ENCODE data around the gene POLE2.
"Not testable (repeated sequence)": the region's sequence is repeated elsewhere in the genome, so short reads cannot be mapped to it uniquely, and the experiment has no call there.

POLE2 gene

DNA sequence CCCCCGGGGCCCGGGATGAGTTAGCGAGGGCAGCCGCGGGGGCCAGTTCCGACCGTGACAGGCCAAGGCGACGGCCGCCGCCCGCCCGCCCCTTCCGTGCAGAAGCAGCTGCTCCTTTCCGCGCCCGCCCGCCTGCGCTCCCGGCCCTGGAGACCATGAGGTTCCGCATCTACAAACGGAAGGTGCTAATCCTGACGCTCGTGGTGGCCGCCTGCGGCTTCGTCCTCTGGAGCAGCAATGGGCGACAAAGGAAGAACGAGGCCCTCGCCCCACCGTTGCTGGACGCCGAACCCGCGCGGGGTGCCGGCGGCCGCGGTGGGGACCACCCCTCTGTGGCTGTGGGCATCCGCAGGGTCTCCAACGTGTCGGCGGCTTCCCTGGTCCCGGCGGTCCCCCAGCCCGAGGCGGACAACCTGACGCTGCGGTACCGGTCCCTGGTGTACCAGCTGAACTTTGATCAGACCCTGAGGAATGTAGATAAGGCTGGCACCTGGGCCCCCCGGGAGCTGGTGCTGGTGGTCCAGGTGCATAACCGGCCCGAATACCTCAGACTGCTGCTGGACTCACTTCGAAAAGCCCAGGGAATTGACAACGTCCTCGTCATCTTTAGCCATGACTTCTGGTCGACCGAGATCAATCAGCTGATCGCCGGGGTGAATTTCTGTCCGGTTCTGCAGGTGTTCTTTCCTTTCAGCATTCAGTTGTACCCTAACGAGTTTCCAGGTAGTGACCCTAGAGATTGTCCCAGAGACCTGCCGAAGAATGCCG, 66.7 kb downstream of the POLE2 start:
- DNase-seq (ENCODE audit: low read depth) = no peak

DNA sequence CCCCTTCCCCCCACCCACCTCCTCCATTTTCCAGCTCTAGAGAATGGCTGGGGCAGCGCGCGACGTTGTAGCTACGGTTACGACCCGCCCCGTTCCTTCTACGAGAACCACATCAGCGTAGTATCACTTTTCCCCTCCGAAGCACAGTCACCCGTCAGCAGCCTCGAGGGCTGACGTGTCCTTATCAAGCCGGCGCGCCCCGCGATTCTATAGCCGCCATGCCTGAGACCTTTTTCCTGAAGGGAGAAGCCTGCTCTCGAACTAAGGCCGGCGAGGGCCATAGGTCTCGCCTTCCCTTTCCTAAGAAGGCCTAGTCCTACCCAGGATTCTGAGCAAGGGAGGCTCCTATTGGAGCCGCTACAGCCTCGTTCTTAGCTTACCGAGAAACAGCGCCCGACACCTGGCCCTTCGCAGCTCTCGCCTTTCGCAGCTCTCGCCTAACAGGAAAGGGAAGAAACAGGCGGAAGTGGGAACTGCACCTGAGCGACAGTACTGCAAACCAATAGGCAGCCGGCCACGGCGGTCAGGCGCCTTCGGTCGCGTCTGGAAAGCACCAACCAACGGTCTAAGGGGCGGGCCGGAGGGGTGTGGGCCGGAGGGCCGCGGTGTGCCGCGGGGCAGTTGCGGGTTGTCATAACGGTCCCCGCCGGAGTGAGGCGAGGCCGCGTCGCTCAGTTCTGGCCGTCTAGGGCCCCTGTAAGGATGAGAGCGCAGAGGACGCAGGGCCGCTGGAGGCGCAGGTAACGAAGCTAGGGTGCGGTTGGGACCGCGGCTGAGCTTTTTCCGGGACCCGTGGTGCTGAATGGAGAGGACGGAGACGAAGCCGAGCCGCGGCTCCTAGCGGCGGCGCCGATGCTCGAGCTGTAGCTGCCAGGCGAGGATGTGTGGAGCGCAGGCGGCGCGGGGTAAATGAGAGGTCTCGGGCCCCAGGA, 67.6 kb downstream of the POLE2 start, which contains the start of the genes MGAT2 and RPL36AL:
Gene MGAT2 (plus strand): TSS at position 618 of the 932 bp plus-strand sequence. CDS start 470 bp downstream, outside the sequence.
Gene RPL36AL (minus strand): TSS at position 445 of the 932 bp plus-strand sequence. CDS start 1,522 bp downstream, outside the sequence.
- H3K4me3 ChIP-seq (ENCODE audit: low read depth, low read length) = peak within 1 kb of the TSS; percentile 94
- DNase-seq (ENCODE audit: low read depth) = peak; percentile 97

More for the DNA sequence above, 66.7 kb downstream of the POLE2 start:
- H3K4me3 ChIP-seq (ENCODE audit: low read depth, low read length) = peak overlapping the region; percentile 94

DNA sequence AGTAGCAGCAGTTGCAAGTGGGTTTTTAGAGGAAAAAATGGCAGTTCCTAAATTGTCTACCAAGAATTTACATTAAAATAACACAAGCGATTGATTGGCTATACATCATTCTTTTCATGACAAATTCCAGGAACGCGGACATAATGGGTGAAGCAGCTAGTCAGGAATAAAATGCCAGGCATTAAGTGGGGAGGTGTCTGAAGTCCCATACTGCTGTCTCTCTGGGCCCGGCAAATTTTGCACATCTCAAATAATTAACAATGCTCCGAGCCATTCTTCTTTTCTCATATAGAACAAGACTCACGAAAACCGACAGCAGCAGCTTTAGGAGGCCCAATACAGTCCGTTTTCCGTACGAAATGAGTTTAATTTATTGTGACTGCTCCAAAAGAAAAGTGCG, 68.3 kb downstream of the POLE2 start:
- H3K4me3 ChIP-seq (ENCODE audit: low read depth, low read length) = peak overlapping the region; percentile 94
- DNase-seq (ENCODE audit: low read depth) = no peak

DNA sequence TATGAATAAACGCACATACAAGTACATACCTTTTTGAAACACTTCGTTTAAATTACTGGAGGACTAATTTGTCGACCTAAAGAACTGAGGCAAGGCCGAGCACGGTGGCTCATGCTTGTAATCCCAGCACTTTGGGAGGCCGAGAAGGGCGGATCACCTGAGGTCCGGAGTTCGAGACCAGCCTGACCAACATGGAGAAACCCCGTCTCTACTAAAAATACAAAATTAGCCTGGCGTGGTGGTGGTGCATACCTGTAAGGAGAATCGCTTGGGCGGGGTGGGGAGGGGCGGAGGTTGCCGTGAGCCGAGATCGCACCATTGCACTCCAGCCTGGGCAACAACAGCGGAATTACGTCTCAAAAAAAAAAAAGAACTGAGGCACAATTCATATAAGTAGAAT, 68.7 kb downstream of the POLE2 start:
- H3K4me3 ChIP-seq (ENCODE audit: low read depth, low read length) = peak overlapping the region; percentile 94
- not testable (repeated sequence) for DNase-seq (ENCODE audit: low read depth)

DNA sequence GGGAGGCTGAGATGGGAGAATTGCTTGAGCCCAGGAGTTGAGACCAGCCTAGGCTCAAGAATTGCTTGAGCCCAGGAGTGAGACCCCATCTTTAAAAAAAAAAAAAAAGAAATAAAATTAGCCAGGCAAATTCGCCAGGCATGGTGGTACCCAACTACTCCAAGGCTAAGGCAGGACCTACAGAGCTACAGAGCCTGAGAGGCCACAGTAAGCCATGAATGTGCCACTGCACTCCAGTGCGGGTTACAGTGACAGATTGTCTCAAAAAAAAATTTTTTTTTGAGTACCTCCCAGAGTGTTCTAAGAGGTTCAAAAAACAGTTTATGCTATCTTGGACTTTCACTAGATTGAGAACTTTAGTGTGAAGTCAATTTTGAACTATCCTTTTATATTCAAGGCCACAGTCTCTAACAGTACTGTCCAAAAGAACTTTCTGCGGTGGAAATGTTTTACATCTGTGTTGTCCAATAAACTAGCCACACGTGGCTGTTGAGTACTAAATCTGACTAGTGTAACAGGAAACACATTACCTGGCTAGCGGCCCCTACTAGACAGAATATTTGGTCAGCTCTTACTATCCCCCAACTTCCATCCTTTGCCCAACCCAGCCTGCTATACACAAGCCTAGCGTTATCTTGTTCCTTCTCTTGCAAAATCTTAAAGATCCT, 70.0 kb downstream of the POLE2 start:
- no peak overlapping the region for H3K4me3 ChIP-seq (ENCODE audit: low read depth, low read length)
- DNase-seq (ENCODE audit: low read depth) = no peak

DNA sequence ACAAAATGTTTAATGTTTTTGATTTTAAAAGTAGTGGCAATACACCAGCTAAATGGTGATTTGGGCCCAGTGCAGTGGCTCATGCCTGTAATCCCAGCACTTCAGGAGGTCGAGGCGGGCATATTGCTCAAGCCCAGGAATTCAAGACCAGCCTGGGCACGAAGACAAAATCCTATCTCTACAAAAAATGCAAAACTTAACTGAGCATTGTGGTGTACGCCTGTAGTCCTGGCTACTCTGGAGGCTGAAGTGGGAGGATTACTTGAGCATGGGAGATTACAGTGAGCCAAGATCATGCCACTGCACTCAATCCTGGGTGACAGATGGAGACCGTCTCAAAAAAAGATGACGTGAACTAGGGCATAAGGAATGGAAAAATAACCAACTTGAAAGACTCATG, 72.2 kb downstream of the POLE2 start:
- H3K4me3 ChIP-seq (ENCODE audit: low read depth, low read length) = no peak overlapping the region
- DNase-seq (ENCODE audit: low read depth) = no peak

DNA sequence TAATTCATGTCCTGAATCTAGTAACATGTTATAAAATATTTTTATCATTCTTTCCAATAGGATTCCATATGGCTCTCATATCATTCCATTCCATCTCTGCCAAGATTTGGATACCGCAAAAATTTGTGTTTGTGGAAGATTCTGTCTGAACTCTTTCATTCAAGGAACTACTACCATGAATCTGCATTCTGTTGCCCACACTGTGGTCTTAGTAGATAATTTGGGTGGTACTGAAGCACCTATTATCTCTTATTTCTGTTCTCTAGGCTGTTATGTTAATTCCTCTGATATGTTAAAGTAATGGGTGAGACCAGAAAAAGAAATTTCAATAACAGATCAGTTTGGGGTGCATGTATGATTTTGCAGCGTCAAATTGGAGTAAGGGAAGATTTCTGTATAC, 73.8 kb downstream of the POLE2 start:
- no peak for DNase-seq (ENCODE audit: low read depth)
- H3K4me3 ChIP-seq (ENCODE audit: low read depth, low read length) = no peak overlapping the region

DNA sequence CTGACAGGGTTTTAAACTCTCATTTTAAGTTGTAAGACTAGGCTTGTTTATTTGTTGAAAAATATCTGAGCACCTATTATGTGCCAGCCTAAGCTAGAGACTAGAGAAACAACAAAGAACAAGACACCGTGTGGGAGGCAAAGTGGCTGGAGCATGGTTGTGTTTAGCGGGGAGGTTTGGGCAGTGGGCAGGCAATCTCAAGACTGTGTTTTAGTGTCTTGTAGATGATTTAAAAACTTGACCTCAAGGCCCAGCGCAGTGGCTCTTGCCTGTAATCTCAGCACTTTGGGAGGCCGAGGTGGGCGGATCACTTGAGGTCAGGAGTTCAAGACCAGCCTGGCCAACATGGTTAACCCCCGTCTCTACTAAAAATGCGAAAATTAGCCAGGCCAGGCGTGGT, 75.3 kb downstream of the POLE2 start:
- no peak for DNase-seq (ENCODE audit: low read depth)
- H3K4me3 ChIP-seq (ENCODE audit: low read depth, low read length) = no peak overlapping the region

DNA sequence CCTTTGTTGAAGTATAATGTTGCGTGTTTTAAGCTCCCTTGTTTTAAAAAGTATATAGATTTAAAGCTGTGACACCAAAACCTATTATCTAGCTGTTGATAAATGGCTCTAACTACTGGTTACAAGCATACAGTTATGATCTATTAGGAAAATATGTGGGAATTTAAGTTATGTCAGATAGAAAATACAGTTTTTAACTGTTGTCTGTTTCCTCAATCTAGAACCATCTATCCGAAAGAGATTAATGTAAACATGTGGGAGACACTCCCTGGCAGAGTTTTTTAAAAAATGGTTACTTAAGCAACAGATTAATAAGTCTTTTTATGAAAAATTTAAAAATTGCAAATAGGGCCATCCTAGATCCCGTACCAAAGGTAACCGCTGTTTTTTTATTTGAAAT, 75.8 kb downstream of the POLE2 start:
- H3K4me3 ChIP-seq (ENCODE audit: low read depth, low read length) = no peak overlapping the region
- DNase-seq (ENCODE audit: low read depth) = no peak

DNA sequence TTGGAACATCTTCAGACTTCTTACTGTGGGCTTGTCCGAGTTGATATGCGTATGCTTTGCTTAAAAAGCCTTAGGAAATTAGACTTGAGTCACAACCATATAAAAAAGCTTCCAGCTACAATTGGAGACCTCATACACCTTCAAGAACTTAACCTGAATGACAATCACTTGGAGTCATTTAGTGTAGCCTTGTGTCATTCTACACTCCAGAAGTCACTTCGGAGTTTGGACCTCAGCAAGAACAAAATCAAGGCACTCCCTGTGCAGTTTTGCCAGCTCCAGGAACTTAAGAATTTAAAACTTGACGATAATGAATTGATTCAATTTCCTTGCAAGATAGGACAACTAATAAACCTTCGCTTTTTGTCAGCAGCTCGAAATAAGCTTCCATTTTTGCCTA, 80.4 kb downstream of the POLE2 start:
- H3K4me3 ChIP-seq (ENCODE audit: low read depth, low read length) = no peak overlapping the region
- no peak for DNase-seq (ENCODE audit: low read depth)

DNA sequence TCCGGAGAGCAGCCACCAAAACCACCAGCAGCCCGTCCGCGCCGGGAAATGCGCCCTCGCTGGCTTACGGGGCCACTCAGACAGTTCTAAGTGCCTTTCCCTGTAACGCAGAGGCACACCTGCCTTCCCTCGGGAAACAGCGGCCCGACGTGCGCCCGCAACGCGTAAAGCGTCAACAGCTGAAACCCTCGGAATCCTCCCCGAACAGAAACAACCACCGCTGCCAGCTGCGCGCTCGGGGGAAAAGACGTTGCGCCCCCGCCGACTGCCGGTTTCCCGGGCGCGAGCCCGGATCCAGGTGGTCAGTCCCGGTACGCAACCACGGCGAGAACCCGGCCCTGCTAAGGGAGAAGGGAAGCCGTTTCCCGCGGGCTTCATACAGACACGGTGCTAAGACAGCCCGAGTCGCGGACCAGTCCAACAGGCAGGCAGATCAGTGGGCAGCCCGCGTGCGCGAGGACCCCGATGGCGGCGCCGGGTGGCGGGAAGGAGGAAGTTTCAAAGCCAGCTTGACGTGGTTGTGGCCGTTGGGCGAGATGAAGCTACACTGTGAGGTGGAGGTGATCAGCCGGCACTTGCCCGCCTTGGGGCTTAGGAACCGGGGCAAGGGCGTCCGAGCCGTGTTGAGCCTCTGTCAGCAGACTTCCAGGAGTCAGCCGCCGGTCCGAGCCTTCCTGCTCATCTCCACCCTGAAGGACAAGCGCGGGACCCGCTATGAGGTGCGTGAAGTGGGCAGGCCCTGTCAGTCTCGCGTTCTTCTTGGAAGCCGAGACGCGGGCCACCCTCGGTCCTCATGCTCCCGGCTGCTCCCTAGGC, 89.3 kb downstream of the POLE2 start, which contains the start of gene LRR1:
Gene LRR1 (plus strand): TSS at position 456 of the 816 bp plus-strand sequence. CDS start 81 bp downstream, at position 537.
- DNase-seq (ENCODE audit: low read depth) = peak; percentile 59
- peak within 1 kb of the TSS; percentile 95 for H3K4me3 ChIP-seq (ENCODE audit: low read depth, low read length)

DNA sequence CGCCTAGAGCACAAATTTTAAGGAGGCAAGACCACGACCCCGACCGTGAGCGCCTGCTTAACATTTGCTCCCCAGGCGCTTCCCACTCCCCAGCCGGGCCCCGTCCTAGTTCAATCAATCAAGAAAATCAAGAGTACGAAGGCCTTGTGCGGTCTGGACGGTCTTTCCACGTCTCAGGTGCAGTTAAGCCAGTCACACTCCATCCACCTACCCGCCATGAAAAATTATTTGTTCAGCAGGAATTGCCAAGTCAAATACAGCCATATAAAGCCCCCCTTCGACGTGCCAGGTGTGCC, 89.9 kb downstream of the POLE2 start:
- no peak for DNase-seq (ENCODE audit: low read depth)
- H3K4me3 ChIP-seq (ENCODE audit: low read depth, low read length) = peak overlapping the region; percentile 95

DNA sequence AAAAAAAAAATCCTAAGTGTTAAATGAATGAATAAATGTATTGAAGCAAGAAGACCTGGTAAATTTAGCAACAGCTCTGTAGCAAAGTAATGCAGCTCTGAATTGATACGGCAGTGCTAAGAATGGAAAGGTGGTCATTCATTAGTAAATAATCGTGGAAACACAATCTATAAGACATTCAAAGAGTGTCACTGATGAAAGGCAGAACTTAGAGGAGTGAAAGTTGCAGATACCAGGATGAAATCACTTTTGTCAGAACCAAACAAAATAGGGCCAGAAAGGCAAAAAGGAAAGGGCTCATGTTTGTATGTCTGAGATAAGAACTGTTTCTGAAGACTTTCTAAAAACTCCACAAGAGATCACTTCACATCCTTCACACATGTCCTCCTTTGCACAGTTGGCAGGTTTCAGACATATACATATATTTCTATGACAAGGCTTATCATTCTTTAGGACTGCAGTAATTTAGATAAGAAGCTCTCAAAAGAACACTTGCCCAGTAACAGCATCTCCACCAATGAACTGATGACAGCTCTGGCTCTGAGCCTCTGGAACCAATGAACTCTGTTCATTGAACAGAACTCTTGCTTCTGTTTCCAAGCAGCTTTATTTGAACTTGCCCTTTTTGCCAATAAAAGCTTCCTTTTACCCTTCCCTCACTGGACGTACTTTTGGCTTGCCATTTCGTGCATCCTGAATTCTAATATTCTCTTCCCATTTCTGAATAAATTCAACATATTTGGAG, 93.5 kb downstream of the POLE2 start:
- no peak overlapping the region for H3K4me3 ChIP-seq (ENCODE audit: low read depth, low read length)
- DNase-seq (ENCODE audit: low read depth) = no peak

Data from skeletal muscle cell (primary cell).